Measurements from ENCODE around the gene PARP2. TPM values are rescaled to one million over a fixed set of nuclear protein-coding genes. Genes with fewer than 3 reads are reported as not detected.
"Not testable (repeated sequence)": the region's sequence is repeated elsewhere in the genome, so short reads cannot be mapped to it uniquely, and the experiment has no call there.

The PARP2 gene
- total RNA-seq, 1 donor from 2014 or later, result 25.3 TPM

DNA sequence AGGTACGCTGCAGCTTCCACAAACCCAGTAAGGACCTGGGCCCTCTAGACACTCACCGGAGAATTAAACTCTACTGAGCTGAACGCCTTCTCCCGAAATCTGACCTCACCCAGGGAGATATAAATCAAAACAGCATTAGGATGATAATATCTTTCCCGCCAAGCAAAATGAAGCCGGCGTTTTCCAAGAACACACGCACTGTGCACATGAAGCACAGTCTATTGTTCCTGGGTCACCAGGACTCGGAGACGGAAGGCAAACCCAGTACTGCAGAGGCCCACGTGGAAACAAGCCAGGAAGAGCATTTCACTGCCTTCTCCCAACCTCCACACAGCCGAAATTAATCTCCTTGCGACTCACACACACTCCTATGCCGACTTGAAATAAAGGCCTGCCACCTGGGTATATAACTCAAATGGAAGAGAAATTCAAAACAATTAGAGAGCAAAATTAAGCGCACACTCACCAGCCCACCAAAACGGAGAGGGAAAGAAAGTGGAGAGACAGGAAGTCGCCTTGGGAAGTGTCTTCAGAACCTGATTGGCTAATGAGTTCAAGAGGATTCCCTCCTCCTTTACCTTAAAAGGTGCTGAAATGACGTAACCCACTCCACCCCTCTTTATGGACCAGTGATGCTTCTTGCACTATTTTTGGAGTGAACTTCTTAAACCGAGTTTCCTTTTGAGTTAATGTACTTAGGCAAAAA lies 10.5 kb upstream of the PARP2 start, which contains the start of gene CCNB1IP1:
CCNB1IP1 (minus strand) TSS at position 492 of the 706 bp plus-strand sequence. CDS start 16,756 bp downstream, outside the sequence.
- Mint-ChIP-seq H3K27ac (ENCODE audit: unreplicated experiment) (peak within 1 kb of the TSS; percentile 98), H3K36me3 (ENCODE audit: unreplicated experiment) (no peaks in the 10 kb centered on the region), H3K4me3 (ENCODE audit: unreplicated experiment) (peak within 1 kb of the TSS; percentile 98), H3K4me1 (ENCODE audit: unreplicated experiment) (peaks cover 23% of the 10 kb centered on the region), H3K9me3 (ENCODE audit: unreplicated experiment) (no peaks in the 10 kb centered on the region), H3K27me3 (ENCODE audit: unreplicated experiment) (peaks cover 3% of the 10 kb centered on the region)
- TF ChIP-seq, protein P1, sequence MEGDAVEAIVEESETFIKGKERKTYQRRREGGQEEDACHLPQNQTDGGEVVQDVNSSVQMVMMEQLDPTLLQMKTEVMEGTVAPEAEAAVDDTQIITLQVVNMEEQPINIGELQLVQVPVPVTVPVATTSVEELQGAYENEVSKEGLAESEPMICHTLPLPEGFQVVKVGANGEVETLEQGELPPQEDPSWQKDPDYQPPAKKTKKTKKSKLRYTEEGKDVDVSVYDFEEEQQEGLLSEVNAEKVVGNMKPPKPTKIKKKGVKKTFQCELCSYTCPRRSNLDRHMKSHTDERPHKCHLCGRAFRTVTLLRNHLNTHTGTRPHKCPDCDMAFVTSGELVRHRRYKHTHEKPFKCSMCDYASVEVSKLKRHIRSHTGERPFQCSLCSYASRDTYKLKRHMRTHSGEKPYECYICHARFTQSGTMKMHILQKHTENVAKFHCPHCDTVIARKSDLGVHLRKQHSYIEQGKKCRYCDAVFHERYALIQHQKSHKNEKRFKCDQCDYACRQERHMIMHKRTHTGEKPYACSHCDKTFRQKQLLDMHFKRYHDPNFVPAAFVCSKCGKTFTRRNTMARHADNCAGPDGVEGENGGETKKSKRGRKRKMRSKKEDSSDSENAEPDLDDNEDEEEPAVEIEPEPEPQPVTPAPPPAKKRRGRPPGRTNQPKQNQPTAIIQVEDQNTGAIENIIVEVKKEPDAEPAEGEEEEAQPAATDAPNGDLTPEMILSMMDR (IDR thresholded peaks at IDR 0.05), result no peak
- DNase-seq (ENCODE audit: extremely low spot score, unreplicated experiment), result no peak

DNA sequence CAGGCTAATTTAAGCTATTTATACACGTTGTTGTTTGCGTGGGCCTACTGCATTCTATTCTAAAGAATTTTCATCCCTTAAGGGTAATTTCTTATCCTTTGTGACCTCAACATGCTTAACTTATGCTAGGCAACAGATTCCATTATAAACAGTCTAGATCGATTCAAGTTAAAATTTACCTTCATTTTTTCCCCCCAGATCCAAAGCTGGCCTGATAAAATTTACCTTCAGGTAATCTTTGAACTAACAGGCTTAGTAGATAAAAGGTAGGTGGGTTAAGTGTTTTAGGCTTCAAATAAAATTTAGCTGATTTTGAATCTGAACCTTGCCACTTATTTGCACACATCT lies 10.0 kb upstream of the PARP2 start:
- Mint-ChIP-seq H3K4me1 (ENCODE audit: unreplicated experiment) (peaks cover 23% of the 10 kb centered on the region), H3K27ac (ENCODE audit: unreplicated experiment) (peak overlapping the region; percentile 98), H3K27me3 (ENCODE audit: unreplicated experiment) (peaks cover 3% of the 10 kb centered on the region), H3K4me3 (ENCODE audit: unreplicated experiment) (peak overlapping the region; percentile 98), H3K9me3 (ENCODE audit: unreplicated experiment) (no peaks in the 10 kb centered on the region), H3K36me3 (ENCODE audit: unreplicated experiment) (no peaks in the 10 kb centered on the region)
- TF ChIP-seq, protein P1 (IDR thresholded peaks at IDR 0.05), result no peak
- DNase-seq (ENCODE audit: extremely low spot score, unreplicated experiment), result no peak

DNA sequence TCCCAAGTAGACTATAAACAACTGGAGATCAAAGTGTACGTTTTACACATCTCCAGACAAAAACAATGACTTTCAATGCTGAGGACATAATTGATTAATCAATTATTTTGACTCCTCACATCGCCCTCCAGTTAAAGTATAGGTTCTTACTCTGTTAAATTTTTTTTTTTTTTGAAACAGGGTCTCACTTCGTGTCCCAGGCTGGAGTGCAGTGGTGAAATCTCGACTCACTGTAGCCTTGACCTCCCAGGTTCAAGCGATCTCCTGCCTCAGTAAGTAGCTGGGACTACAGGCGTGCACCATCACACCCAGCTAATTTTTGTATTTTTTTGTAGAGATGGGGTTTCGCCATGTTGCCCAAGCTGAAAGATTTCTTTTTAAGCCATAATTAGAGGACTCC lies 9.4 kb upstream of the PARP2 start:
- no peak overlapping the region for H3K4me3 Mint-ChIP-seq (ENCODE audit: unreplicated experiment)
- H3K4me1 Mint-ChIP-seq (ENCODE audit: unreplicated experiment), result peaks cover 23% of the 10 kb centered on the region
- no peaks in the 10 kb centered on the region for H3K9me3 Mint-ChIP-seq (ENCODE audit: unreplicated experiment)
- H3K27me3 Mint-ChIP-seq (ENCODE audit: unreplicated experiment), result peaks cover 9% of the 10 kb centered on the region
- peak overlapping the region; percentile 27 for H3K27ac Mint-ChIP-seq (ENCODE audit: unreplicated experiment)
- TF ChIP-seq, protein P1 (IDR thresholded peaks at IDR 0.05), result no peak
- DNase-seq (ENCODE audit: extremely low spot score, unreplicated experiment), result no peak
- H3K36me3 Mint-ChIP-seq (ENCODE audit: unreplicated experiment), result no peaks in the 10 kb centered on the region

DNA sequence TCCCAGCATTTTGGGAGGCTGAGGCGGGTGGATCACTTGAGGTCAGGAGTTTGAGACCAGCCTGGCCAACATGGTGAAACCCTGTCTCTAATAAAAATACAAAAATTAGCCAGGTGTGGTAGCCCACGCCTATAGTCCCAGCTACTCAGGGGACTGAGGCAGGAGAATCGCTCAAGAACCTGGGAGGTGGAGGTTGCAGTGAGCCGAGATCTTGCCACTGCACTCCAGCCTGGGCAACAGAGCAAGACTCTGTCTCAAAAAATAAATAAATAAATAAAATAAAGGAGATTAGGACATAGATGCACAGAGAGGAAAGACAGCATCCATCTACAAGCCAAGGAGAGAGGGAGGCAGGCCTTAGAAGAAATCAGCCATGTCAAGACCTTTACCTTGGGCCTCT lies 2.4 kb upstream of the PARP2 start:
- not testable (repeated sequence) for H3K4me3 Mint-ChIP-seq (ENCODE audit: unreplicated experiment); H3K27me3 Mint-ChIP-seq (ENCODE audit: unreplicated experiment); H3K36me3 Mint-ChIP-seq (ENCODE audit: unreplicated experiment); DNase-seq (ENCODE audit: extremely low spot score, unreplicated experiment); H3K27ac Mint-ChIP-seq (ENCODE audit: unreplicated experiment); H3K9me3 Mint-ChIP-seq (ENCODE audit: unreplicated experiment); H3K4me1 Mint-ChIP-seq (ENCODE audit: unreplicated experiment)

DNA sequence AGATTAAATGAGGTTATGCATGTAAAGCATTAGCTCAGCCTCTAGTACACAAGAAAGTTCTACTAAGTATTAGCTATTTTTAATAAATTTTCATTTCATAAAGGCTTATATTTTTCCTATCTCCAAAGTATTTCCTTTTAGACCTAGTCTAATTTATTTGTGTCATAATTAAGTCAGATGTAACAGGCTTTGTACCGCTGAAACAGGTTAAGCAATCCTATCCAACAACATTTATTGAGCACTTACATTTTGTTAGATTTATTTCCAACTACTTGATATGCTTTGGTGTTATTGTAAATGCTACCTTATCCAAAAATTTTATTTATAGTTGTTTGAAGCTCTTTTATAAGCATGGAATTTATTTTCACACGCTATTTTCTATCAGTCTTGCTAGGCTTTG lies 1.8 kb upstream of the PARP2 start:
- TF ChIP-seq, protein P1 (IDR thresholded peaks at IDR 0.05), result no peak
- Mint-ChIP-seq H3K36me3 (ENCODE audit: unreplicated experiment) (peaks cover 6% of the 10 kb centered on the region), H3K9me3 (ENCODE audit: unreplicated experiment) (no peaks in the 10 kb centered on the region), H3K27ac (ENCODE audit: unreplicated experiment) (peak overlapping the region; percentile 96), H3K4me3 (ENCODE audit: unreplicated experiment) (peak overlapping the region; percentile 90), H3K27me3 (ENCODE audit: unreplicated experiment) (peaks cover 10% of the 10 kb centered on the region), H3K4me1 (ENCODE audit: unreplicated experiment) (peaks cover 9% of the 10 kb centered on the region)
- no peak for DNase-seq (ENCODE audit: extremely low spot score, unreplicated experiment)

Data from osteocyte (in vitro differentiated cells).